Astrocyte (in vitro differentiated cells and primary cell): ENCODE measurements around the gene MARCHF6. TPM values are rescaled to one million over a fixed set of nuclear protein-coding genes. Genes with fewer than 3 reads are reported as not detected.
A peak's percentile ranks its signal among the peaks of the same experiment; 100 is the strongest.
"Not testable (repeated sequence)": the region's sequence is repeated elsewhere in the genome, so short reads cannot be mapped to it uniquely, and the experiment has no call there.

Experiments used
- DNase-seq: peaks from one replicate; pipeline ENCODE4 v3.0.0-alpha.2; 2010; ENCODE audit warnings: low read depth
- FAIRE-seq: peaks from 2 replicates; lab custom pipeline; 2011; peaks lifted over from hg19 to GRCh38; lab: Jason Lieb, UNC
- H2AFZ ChIP-seq: 2 replicates; pipeline ENCODE4 v1.6.0; 2012; ENCODE audit warnings: low read depth, low read length, inconsistent platforms
- H3K27ac ChIP-seq: 2 replicates; pipeline ENCODE4 v1.5.1; 2011; ENCODE audit warnings: low read depth, low read length, inconsistent platforms
- H3K27me3 ChIP-seq: 2 replicates; pipeline ENCODE4 v1.6.0; 2011; ENCODE audit warnings: low read length, inconsistent platforms; ENCODE audit not compliant: insufficient read depth
- H3K36me3 ChIP-seq: 2 replicates; pipeline ENCODE4 v1.5.1; 2011; ENCODE audit warnings: low read length, inconsistent platforms; ENCODE audit not compliant: insufficient read depth
- H3K4me1 ChIP-seq: 2 replicates; pipeline ENCODE4 v1.5.1; 2011; ENCODE audit warnings: low read length, inconsistent platforms; ENCODE audit not compliant: insufficient read depth
- H3K4me2 ChIP-seq: 2 replicates; pipeline ENCODE4 v1.6.0; 2012; ENCODE audit warnings: low read length, inconsistent platforms
- H3K4me3 ChIP-seq: 2 replicates; pipeline ENCODE4 v1.5.1; 2011; ENCODE audit warnings: low read depth, mild to moderate bottlenecking, low read length, inconsistent platforms; ENCODE audit not compliant: insufficient read depth
- H3K79me2 ChIP-seq: 2 replicates; pipeline ENCODE4 v1.6.0; 2012; ENCODE audit warnings: mild to moderate bottlenecking, low read length, inconsistent platforms; ENCODE audit not compliant: insufficient read depth
- H3K9ac ChIP-seq: 2 replicates; pipeline ENCODE4 v1.6.0; 2012; ENCODE audit warnings: mild to moderate bottlenecking, low read length, inconsistent platforms
- H3K9me3 ChIP-seq: 2 replicates; pipeline ENCODE4 v1.5.1; 2012; ENCODE audit warnings: low read depth, mild to moderate bottlenecking, low read length, inconsistent platforms; ENCODE audit not compliant: insufficient read depth
- H4K20me1 ChIP-seq: 2 replicates; pipeline ENCODE4 v1.6.0; 2012; ENCODE audit warnings: low read length, inconsistent platforms; ENCODE audit not compliant: insufficient read depth
- H3K27ac Mint-ChIP-seq: one replicate; pipeline ENCODE4 v1.8.0; 2021; ENCODE audit warnings: mild to moderate bottlenecking, mixed read lengths; ENCODE audit not compliant: unreplicated experiment
- H3K27me3 Mint-ChIP-seq: one replicate; pipeline ENCODE4 v1.8.0; 2021; ENCODE audit warnings: low read depth, mixed read lengths; ENCODE audit not compliant: unreplicated experiment
- H3K36me3 Mint-ChIP-seq: one replicate; pipeline ENCODE4 v1.8.0; 2021; ENCODE audit warnings: low read depth, mixed read lengths; ENCODE audit not compliant: unreplicated experiment
- H3K4me1 Mint-ChIP-seq: one replicate; pipeline ENCODE4 v1.8.0; 2021; ENCODE audit warnings: low read depth, mixed read lengths; ENCODE audit not compliant: unreplicated experiment
- H3K4me3 Mint-ChIP-seq: one replicate; pipeline ENCODE4 v1.8.0; 2021; ENCODE audit warnings: mild to moderate bottlenecking, moderate library complexity, mixed read lengths; ENCODE audit not compliant: unreplicated experiment
- H3K9me3 Mint-ChIP-seq: one replicate; pipeline ENCODE4 v1.8.0; 2021; ENCODE audit warnings: mild to moderate bottlenecking, mixed read lengths; ENCODE audit not compliant: unreplicated experiment
- CTCF ChIP-seq: IDR thresholded peaks from 2 replicates; pipeline ENCODE4 v1.5.1; 2011; ENCODE audit warnings: low read depth, mild to moderate bottlenecking, inconsistent platforms, low read length, moderate library complexity; ENCODE audit not compliant: insufficient read depth
- EZH2 ChIP-seq: IDR thresholded peaks from 2 replicates; pipeline ENCODE4 v1.6.1; 2012; ENCODE audit warnings: mild to moderate bottlenecking, low read length, inconsistent platforms; ENCODE audit not compliant: insufficient read depth
- total RNA-seq: library from RNA; stranded (reverse); gene quantifications from 2 replicates; pipeline ENCODE4 v1.2.1, GENCODE V29; 2021

MARCHF6 gene
- total RNA-seq, 1 donor from 2014 or later: 139 TPM

GRCh38 chr5:10384483-10384882 is 31.0 kb downstream of the MARCHF6 start:
- H3K9me3 ChIP-seq: no peaks in the 10 kb centered on the region
- no peak overlapping the region for H2AFZ ChIP-seq
- Mint-ChIP-seq H3K27ac (no peak overlapping the region), H3K36me3 (peaks cover 22% of the 10 kb centered on the region), H3K4me1 (peaks cover 3% of the 10 kb centered on the region), H3K9me3 (no peaks in the 10 kb centered on the region), H3K4me3 (no peak overlapping the region), H3K27me3 (no peaks in the 10 kb centered on the region)
- FAIRE-seq: no peak
- no peak overlapping the region for H3K27ac ChIP-seq
- no peaks in the 10 kb centered on the region for H3K4me1 ChIP-seq
- DNase-seq: no peak
- peaks cover 26% of the 10 kb centered on the region for H4K20me1 ChIP-seq
- no peaks in the 10 kb centered on the region for H3K27me3 ChIP-seq
- no peak overlapping the region for H3K4me2 ChIP-seq
- H3K79me2 ChIP-seq: peaks cover 75% of the 10 kb centered on the region
- no peak overlapping the region for H3K4me3 ChIP-seq
- no peak overlapping the region for H3K9ac ChIP-seq
- TF ChIP-seq EZH2: no peak
- no peak for TF ChIP-seq CTCF
- H3K36me3 ChIP-seq: peaks cover 15% of the 10 kb centered on the region

GRCh38 chr5:10387690-10388089 is 34.2 kb downstream of the MARCHF6 start:
- Mint-ChIP-seq H3K27ac (peak overlapping the region; percentile 26), H3K27me3 (no peaks in the 10 kb centered on the region), H3K4me1 (peaks cover 3% of the 10 kb centered on the region), H3K9me3 (peaks cover 2% of the 10 kb centered on the region), H3K4me3 (no peak overlapping the region), H3K36me3 (peaks cover 26% of the 10 kb centered on the region)
- Histone ChIP-seq H3K9ac (no peak overlapping the region), H3K36me3 (peaks cover 17% of the 10 kb centered on the region), H2AFZ (no peak overlapping the region), H3K79me2 (peaks cover 45% of the 10 kb centered on the region), H3K9me3 (no peaks in the 10 kb centered on the region), H4K20me1 (peaks cover 19% of the 10 kb centered on the region), H3K4me3 (no peak overlapping the region), H3K27me3 (no peaks in the 10 kb centered on the region), H3K4me2 (no peak overlapping the region), H3K4me1 (no peaks in the 10 kb centered on the region), H3K27ac (no peak overlapping the region)
- TF ChIP-seq CTCF: no peak
- no peak for TF ChIP-seq EZH2
- FAIRE-seq (no peak), DNase-seq (peak; percentile 41)

GRCh38 chr5:10391130-10391529 is 37.6 kb downstream of the MARCHF6 start:
- TF ChIP-seq EZH2: no peak
- TF ChIP-seq CTCF: no peak
- Histone ChIP-seq H3K27me3 (no peaks in the 10 kb centered on the region), H3K4me1 (no peaks in the 10 kb centered on the region), H4K20me1 (peaks cover 14% of the 10 kb centered on the region), H3K9ac (no peak overlapping the region), H3K4me2 (no peak overlapping the region), H3K79me2 (peaks cover 17% of the 10 kb centered on the region), H3K4me3 (no peak overlapping the region), H2AFZ (no peak overlapping the region), H3K9me3 (no peaks in the 10 kb centered on the region), H3K27ac (no peak overlapping the region), H3K36me3 (peaks cover 29% of the 10 kb centered on the region)
- Mint-ChIP-seq H3K9me3 (peaks cover 2% of the 10 kb centered on the region), H3K36me3 (peaks cover 22% of the 10 kb centered on the region), H3K27me3 (no peaks in the 10 kb centered on the region), H3K4me3 (no peak overlapping the region), H3K4me1 (peaks cover 12% of the 10 kb centered on the region), H3K27ac (no peak overlapping the region)
- no peak for FAIRE-seq
- no peak for DNase-seq

- not testable (repeated sequence) for H3K27me3 Mint-ChIP-seq
Observed at GRCh38 chr5:10392567-10393328, 39.3 kb downstream of the MARCHF6 start.

More at GRCh38 chr5:10392567-10393328, 39.3 kb downstream of the MARCHF6 start:
- H3K4me1 ChIP-seq, H2AFZ ChIP-seq, H3K27me3 ChIP-seq, H3K9me3 Mint-ChIP-seq, H3K9me3 ChIP-seq, FAIRE-seq, H3K4me3 Mint-ChIP-seq, H3K4me1 Mint-ChIP-seq, H3K4me3 ChIP-seq: not testable (repeated sequence)
- Histone ChIP-seq H4K20me1 (peaks cover 20% of the 10 kb centered on the region), H3K4me2 (peak overlapping the region; percentile 12), H3K79me2 (peaks cover 13% of the 10 kb centered on the region), H3K9ac (peak overlapping the region; percentile 23), H3K27ac (peak overlapping the region; percentile 57), H3K36me3 (peaks cover 40% of the 10 kb centered on the region)
- Mint-ChIP-seq H3K36me3 (peaks cover 19% of the 10 kb centered on the region), H3K27ac (peak overlapping the region; percentile 73)
- DNase-seq: peak; percentile 58
